Testis (tissue), 2 donors: ENCODE measurements around the gene PHF10.

Experiments used
- POLR2A ChIP-seq: fragments of 450-650 bp; IDR thresholded peaks from one replicate; pipeline ENCODE4 v1.6.1; 2017; ENCODE audit warnings: antibody characterized with exemption, mild to moderate bottlenecking, moderate library complexity
- TF ChIP-seq, protein P1 (sequence below), 3 experiments: fragments of 450-650 bp in 2 of 3; fragments of 200-600 bp in 1 of 3; sonication (generic) in 1 of 3; IDR thresholded peaks; one replicate each; pipeline ENCODE4 v1.5.1; 2016 to 2019; ENCODE audit warnings: antibody characterized with exemption in 3 of 3, mild to moderate bottlenecking in 2 of 3, moderate library complexity in 1 of 3

DNA sequence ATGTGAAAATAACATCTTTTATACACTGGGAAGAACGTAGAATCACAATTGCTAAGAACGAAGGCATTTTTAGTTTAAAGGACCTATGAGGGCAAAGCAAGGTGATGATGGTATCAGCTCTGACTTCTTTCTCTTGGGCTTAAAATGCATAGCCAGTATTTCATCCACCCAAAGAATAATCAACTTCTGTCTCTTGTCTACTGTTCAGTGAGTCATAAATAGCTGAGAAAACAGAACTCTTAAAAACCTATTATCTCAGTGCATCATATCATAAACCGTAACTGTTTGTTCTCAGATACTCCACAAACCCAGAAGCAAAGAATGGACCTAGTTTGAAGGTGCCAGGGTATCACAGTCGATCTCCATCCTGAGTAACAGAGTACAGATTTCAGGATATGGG is 5.2 kb downstream of the PHF10 start:
- TF ChIP-seq, protein P1, sequence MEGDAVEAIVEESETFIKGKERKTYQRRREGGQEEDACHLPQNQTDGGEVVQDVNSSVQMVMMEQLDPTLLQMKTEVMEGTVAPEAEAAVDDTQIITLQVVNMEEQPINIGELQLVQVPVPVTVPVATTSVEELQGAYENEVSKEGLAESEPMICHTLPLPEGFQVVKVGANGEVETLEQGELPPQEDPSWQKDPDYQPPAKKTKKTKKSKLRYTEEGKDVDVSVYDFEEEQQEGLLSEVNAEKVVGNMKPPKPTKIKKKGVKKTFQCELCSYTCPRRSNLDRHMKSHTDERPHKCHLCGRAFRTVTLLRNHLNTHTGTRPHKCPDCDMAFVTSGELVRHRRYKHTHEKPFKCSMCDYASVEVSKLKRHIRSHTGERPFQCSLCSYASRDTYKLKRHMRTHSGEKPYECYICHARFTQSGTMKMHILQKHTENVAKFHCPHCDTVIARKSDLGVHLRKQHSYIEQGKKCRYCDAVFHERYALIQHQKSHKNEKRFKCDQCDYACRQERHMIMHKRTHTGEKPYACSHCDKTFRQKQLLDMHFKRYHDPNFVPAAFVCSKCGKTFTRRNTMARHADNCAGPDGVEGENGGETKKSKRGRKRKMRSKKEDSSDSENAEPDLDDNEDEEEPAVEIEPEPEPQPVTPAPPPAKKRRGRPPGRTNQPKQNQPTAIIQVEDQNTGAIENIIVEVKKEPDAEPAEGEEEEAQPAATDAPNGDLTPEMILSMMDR (IDR thresholded peaks at IDR 0.05): no peak
- TF ChIP-seq POLR2A: no peak
